IPS-18c (cell line): ENCODE data around the gene C21orf91.

Experiments
- H3K4me3 ChIP-seq: 2 replicates; pipeline ENCODE4 v1.7.0; 2013; ENCODE audit warnings: low read depth, mild to moderate bottlenecking, low read length, moderate library complexity; ENCODE audit not compliant: insufficient read depth
- H3K9me3 ChIP-seq: one replicate; pipeline ENCODE4 v1.6.1; 2013; ENCODE audit warnings: mild to moderate bottlenecking, low read length, moderate library complexity; ENCODE audit not compliant: control insufficient read depth, insufficient read depth

Gene C21orf91

GRCh38 chr21:17759511-17760178 is 59.5 kb downstream of the C21orf91 start:
- H3K9me3 ChIP-seq: no peaks in the 10 kb centered on the region
- H3K4me3 ChIP-seq: no peak overlapping the region

- no peaks in the 10 kb centered on the region for H3K9me3 ChIP-seq
- no peak overlapping the region for H3K4me3 ChIP-seq
Observed at GRCh38 chr21:17758683-17759082, 60.5 kb downstream of the C21orf91 start.

- no peaks in the 10 kb centered on the region for H3K9me3 ChIP-seq
- H3K4me3 ChIP-seq: no peak overlapping the region
Observed at GRCh38 chr21:17757671-17758070, 61.5 kb downstream of the C21orf91 start.

- Histone ChIP-seq H3K4me3 (no peak overlapping the region), H3K9me3 (no peaks in the 10 kb centered on the region)
Observed at GRCh38 chr21:17753736-17754135, 65.4 kb downstream of the C21orf91 start.

GRCh38 chr21:17752171-17752570 is 67.0 kb downstream of the C21orf91 start:
- Histone ChIP-seq H3K9me3 (no peaks in the 10 kb centered on the region), H3K4me3 (no peak overlapping the region)

GRCh38 chr21:17746920-17747319 is 72.2 kb downstream of the C21orf91 start:
- Histone ChIP-seq H3K9me3 (peaks cover 2% of the 10 kb centered on the region), H3K4me3 (no peak overlapping the region)

- no peak overlapping the region for H3K4me3 ChIP-seq
- peaks cover 2% of the 10 kb centered on the region for H3K9me3 ChIP-seq
Observed at GRCh38 chr21:17745086-17745485, 74.1 kb downstream of the C21orf91 start.

- no peak overlapping the region for H3K4me3 ChIP-seq
Observed at GRCh38 chr21:17742940-17743592, 76.1 kb downstream of the C21orf91 start.

GRCh38 chr21:17742181-17742580 is 77.0 kb downstream of the C21orf91 start:
- peaks cover 2% of the 10 kb centered on the region for H3K9me3 ChIP-seq
- H3K4me3 ChIP-seq: no peak overlapping the region

More at GRCh38 chr21:17742940-17743592, 76.1 kb downstream of the C21orf91 start:
- H3K9me3 ChIP-seq: peaks cover 2% of the 10 kb centered on the region
